Measurements from ENCODE around the gene STRA6. TPM values are rescaled to one million over a fixed set of nuclear protein-coding genes. Genes with fewer than 3 reads are reported as not detected.

STRA6 gene
- total RNA-seq, 1 donor from 2014 or later, result 158 TPM

DNA sequence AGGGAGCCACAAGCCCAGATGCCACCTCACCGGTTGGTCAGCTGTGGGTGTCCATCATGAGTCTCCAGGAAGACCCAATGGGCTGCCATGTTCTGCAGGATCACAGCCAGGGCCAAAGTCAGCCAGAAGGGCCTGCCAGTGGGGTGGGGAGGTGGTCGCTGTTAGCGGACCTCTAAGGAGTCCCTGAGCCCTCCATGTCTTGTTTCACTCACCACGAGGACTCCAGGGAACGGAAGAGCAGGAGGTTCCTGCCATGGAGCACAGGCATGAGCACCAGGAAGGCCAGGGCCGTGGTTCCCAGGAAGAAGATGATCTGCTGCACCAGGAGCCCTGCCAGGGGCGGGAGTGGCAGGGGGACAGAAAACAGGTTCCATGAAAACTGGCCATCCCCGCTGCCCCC lies 20.5 kb downstream of the STRA6 start:
- peaks cover 8% of the 10 kb centered on the region for H3K27me3 Mint-ChIP-seq
- TF ChIP-seq, protein P1, sequence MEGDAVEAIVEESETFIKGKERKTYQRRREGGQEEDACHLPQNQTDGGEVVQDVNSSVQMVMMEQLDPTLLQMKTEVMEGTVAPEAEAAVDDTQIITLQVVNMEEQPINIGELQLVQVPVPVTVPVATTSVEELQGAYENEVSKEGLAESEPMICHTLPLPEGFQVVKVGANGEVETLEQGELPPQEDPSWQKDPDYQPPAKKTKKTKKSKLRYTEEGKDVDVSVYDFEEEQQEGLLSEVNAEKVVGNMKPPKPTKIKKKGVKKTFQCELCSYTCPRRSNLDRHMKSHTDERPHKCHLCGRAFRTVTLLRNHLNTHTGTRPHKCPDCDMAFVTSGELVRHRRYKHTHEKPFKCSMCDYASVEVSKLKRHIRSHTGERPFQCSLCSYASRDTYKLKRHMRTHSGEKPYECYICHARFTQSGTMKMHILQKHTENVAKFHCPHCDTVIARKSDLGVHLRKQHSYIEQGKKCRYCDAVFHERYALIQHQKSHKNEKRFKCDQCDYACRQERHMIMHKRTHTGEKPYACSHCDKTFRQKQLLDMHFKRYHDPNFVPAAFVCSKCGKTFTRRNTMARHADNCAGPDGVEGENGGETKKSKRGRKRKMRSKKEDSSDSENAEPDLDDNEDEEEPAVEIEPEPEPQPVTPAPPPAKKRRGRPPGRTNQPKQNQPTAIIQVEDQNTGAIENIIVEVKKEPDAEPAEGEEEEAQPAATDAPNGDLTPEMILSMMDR (conservative IDR thresholded peaks at IDR 0.05), result no peak
- no peak overlapping the region for H3K4me3 Mint-ChIP-seq
- peaks cover 10% of the 10 kb centered on the region for H3K36me3 Mint-ChIP-seq
- H3K27ac Mint-ChIP-seq, result peak overlapping the region; percentile 78
- peaks cover 24% of the 10 kb centered on the region for H3K4me1 Mint-ChIP-seq (ENCODE audit: unreplicated experiment)
- DNase-seq (ENCODE audit: extremely low spot score, unreplicated experiment), result no peak
- no peaks in the 10 kb centered on the region for H3K9me3 Mint-ChIP-seq

DNA sequence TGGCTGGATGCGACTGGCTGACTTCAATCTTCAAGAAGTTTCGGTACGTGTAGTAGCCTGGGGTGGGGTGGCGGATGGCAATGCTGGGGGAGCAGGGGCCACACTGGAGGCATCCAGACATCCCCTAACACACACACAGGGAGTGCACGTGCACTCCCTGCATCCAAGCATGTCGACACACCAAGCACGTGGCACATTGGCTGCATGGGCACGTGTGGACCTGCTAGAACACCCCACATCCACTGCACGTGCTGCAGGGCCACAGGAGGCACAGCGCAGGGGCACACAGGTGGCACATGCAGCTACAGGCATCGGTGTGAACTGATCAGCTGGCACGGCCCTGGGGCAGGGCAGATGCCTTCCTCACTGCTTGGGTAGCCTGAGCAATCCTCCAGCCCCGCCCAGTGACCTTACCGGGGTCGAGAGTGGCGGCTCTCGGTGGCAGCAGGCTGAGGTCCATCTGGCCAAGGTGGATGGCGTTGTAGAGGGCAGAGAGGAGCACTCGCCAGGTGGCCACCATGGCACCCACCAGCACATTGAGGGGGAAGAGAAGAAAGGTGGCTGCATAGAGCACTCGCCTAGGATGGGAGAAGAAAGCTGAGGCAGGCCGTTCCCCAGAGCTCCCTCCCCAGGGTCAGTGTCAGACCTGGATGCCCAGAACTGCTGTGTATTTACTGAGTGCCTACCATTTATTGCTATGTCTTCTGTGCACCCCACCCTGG lies 21.5 kb downstream of the STRA6 start:
- TF ChIP-seq, protein P1 (conservative IDR thresholded peaks at IDR 0.05), result no peak
- Mint-ChIP-seq H3K27ac (no peak overlapping the region), H3K9me3 (no peaks in the 10 kb centered on the region), H3K27me3 (peaks cover 13% of the 10 kb centered on the region), H3K4me1 (ENCODE audit: unreplicated experiment) (peaks cover 34% of the 10 kb centered on the region), H3K36me3 (peaks cover 10% of the 10 kb centered on the region), H3K4me3 (no peak overlapping the region)
- DNase-seq (ENCODE audit: extremely low spot score, unreplicated experiment), result no peak

DNA sequence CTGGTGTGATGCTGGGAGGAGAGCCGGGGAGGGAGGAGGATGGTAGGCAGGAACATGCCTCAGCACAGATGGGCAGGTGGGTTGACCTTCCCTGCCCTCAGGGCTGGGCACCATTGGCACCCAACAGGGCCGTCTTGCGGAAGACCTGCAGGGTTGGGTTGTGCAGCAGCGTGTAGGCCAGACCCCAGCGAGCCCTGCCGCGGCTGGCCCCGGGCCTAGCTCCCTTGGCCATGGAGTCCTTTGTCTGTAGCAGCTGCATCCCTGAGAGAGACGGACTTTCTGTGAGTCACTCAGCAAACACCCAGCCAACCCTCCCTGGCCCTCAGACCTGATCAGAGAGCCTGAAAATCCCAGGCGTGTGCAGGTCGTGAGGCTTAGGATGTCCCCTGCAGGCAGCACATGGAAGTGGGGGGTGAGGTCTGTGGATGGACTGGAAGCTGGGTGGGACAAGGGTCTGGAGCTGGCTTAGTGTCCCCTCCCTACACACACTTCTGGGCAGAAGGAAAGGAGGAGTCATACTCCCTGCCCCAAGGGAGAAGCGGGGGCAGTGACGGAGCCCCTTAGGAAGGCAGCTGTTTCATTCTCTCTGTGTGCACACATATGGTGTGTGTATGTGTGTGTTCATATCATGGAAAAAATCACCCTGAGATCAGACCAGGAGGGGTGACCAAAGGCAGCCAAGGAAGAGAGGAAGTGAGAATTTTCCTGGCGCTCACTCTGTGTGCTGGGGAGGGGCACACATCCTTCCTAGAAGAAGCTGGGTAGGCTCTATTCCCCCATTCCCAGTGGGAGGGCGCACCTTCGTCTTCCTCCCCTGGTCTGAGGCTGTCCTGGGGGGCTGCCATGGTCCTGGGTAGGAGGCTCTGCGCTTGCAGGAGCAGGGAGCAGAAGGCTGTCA lies 22.4 kb downstream of the STRA6 start:
- H3K27ac Mint-ChIP-seq, result no peak overlapping the region

DNA sequence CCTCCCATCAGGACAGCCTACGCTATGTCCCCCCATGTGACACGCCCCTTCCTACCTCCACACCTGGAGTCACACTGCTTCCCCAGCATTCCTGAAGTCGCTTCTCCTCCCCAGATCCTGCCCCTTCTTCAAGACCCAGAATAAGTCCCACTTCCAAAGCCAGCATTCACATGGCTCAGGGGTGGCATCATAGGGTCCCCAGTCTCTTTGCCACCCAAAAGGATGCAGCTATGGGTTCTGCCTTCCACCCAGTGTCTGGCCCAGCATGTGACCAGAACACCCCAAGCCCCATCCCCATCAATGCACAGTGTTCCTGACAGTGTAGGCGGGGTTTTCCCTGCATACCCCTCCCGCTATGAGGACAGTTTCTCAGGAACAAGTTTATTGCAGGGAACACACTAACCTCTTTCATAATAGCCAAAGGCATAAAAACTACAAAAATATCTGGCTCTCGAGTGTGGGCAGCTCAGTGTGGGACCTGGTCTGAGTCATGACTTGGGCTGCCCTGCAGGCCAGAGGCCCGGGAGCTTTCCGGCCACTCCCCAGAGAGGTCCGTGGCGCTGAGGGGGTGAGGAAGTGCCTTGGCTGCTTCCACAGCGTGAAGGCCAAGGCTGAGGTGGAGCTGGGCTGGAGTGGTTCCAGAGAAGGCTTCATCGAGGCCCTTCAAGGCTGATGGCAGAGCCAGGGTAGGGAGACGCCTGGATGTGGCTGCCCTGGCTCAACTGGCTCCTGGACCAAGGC lies 23.3 kb downstream of the STRA6 start:
- Mint-ChIP-seq H3K4me1 (ENCODE audit: unreplicated experiment) (peaks cover 40% of the 10 kb centered on the region), H3K27me3 (peaks cover 14% of the 10 kb centered on the region), H3K9me3 (no peaks in the 10 kb centered on the region), H3K27ac (no peak overlapping the region), H3K36me3 (peaks cover 10% of the 10 kb centered on the region), H3K4me3 (no peak overlapping the region)
- DNase-seq (ENCODE audit: extremely low spot score, unreplicated experiment), result no peak
- TF ChIP-seq, protein P1 (conservative IDR thresholded peaks at IDR 0.05), result no peak

More for the DNA sequence above, 22.4 kb downstream of the STRA6 start:
- Mint-ChIP-seq H3K9me3 (no peaks in the 10 kb centered on the region), H3K27me3 (peaks cover 14% of the 10 kb centered on the region), H3K4me3 (no peak overlapping the region), H3K4me1 (ENCODE audit: unreplicated experiment) (peaks cover 37% of the 10 kb centered on the region), H3K36me3 (peaks cover 10% of the 10 kb centered on the region)
- no peak for DNase-seq (ENCODE audit: extremely low spot score, unreplicated experiment)
- TF ChIP-seq, protein P1 (conservative IDR thresholded peaks at IDR 0.05), result no peak

DNA sequence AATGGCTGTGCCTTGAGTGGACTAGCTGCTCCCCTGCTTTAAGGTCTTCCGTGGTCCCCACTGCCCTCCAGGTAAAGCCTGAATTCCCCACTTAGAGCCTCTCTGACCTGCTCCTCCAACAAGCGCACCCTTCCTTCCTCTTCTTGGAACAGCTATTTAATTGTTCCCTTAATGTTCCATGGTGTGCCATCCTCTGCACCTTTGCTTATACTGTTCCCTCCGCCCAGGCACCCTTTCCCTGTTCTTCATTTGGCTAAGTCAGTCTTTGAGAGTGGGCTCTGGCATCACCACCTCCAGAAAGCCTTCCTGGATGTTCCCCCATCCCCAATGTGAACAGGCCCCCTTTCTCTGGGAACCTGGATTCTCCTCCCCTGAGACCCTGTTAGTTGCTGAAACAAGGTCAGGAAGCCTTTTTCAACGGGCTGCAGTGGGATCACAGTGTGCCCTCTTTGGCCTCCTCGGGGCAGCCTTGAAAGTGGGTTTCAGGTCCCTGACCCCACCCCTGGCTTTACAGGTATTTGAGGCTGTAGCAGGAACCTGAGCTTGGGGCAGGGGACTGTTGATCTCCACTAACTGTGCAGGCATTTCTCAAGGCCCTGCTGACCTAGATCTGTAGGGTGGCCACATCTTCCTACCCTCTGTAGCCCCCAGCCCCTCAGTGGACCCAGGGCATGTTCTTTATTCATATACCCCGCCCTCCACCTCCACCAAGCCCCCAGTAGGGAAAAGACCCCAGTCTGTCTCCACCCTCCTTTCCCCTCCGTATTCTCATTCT lies 24.1 kb downstream of the STRA6 start:
- Mint-ChIP-seq H3K36me3 (peaks cover 10% of the 10 kb centered on the region), H3K9me3 (no peaks in the 10 kb centered on the region), H3K27ac (no peak overlapping the region), H3K4me1 (ENCODE audit: unreplicated experiment) (peaks cover 41% of the 10 kb centered on the region), H3K27me3 (peaks cover 14% of the 10 kb centered on the region), H3K4me3 (no peak overlapping the region)
- TF ChIP-seq, protein P1 (conservative IDR thresholded peaks at IDR 0.05), result no peak
- DNase-seq (ENCODE audit: extremely low spot score, unreplicated experiment), result no peak
